Measurements from ENCODE around the gene AMPD3. TPM values are rescaled to one million over a fixed set of nuclear protein-coding genes. Genes with fewer than 3 reads are reported as not detected.

Gene AMPD3
- total RNA-seq, 1 experiment from 2014 or later, result 5.9 TPM

DNA sequence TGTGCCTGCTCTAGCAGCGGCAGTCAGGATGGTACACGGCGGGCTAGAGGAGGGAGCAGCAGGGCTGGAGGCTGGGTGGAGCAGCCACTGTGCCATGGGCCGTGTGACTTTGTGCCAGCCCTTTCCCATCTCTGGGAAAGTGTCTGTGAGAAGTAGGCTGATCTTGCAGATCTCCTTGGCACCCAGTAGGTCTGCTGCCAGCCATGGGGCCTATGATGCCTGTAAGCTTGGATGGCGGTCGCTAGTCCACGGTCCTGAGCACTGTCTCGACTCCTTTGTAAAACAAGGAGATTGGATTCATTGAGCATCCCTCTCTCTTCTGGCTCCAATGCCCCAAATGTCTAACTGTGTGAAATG, 22.6 kb downstream of the AMPD3 start:
- H2AFZ ChIP-seq (ENCODE audit: low read length), result no peak overlapping the region
- H2AK5ac ChIP-seq (ENCODE audit: insufficient read length, low read length), result no peak overlapping the region
- DNase-seq, result no peak
- no peak for TF ChIP-seq CTCF (conservative IDR thresholded peaks at IDR 0.05)
- H3K36me3 Mint-ChIP-seq (ENCODE audit: insufficient read depth in 1 of 3, low read depth in 3 of 3), result no peaks in the 10 kb centered on the region
- no peaks in the 10 kb centered on the region for H3K4me1 ChIP-seq (ENCODE audit: insufficient read depth, low read length)
- H3K56ac ChIP-seq (ENCODE audit: insufficient read length, low read depth, low read length), result no peak overlapping the region
- H4K8ac ChIP-seq (replicated peaks; ENCODE audit: insufficient read length, low read depth, low read length), result no peak overlapping the region
- no peak overlapping the region for H3K14ac ChIP-seq (ENCODE audit: insufficient read depth, low read length)
- no peak overlapping the region for H2BK12ac ChIP-seq (ENCODE audit: insufficient read length, low read depth, low read length)
- H3K9ac ChIP-seq (ENCODE audit: extremely low read depth, insufficient read length, low read length), result no peak overlapping the region
- H2BK5ac ChIP-seq (ENCODE audit: insufficient read length, low read length), result no peak overlapping the region
- H4K5ac ChIP-seq (ENCODE audit: insufficient read length, low read depth, low read length), result no peak overlapping the region
- no peak overlapping the region for H3K18ac ChIP-seq (ENCODE audit: insufficient read length, low read depth, low read length)
- no peak overlapping the region for H2BK120ac ChIP-seq (ENCODE audit: low read depth, low read length, poor library complexity, severe bottlenecking)
- H3K27ac Mint-ChIP-seq, result no peak overlapping the region
- no peaks in the 10 kb centered on the region for H3K9me3 ChIP-seq (ENCODE audit: control insufficient read depth, low read depth, low read length)
- H2BK20ac ChIP-seq (ENCODE audit: low read depth, low read length, poor library complexity, severe bottlenecking), result no peak overlapping the region
- H3K27me3 ChIP-seq (ENCODE audit: insufficient read depth, low read length), result no peaks in the 10 kb centered on the region
- no peaks in the 10 kb centered on the region for H3K79me2 ChIP-seq (ENCODE audit: insufficient read depth, low read length)
- H3K4me3 Mint-ChIP-seq, result no peak overlapping the region
- H4K91ac ChIP-seq (ENCODE audit: insufficient read length, low read depth, low read length), result no peak overlapping the region
- peaks cover 0 to 11% of the 10 kb centered on the region in 2 experiments; a peak in 2 of 4 replicates for H3K4me1 Mint-ChIP-seq
- peaks cover 2% of the 10 kb centered on the region; the same call in 1 of the 2 replicates for H3K27me3 Mint-ChIP-seq (ENCODE audit: low read depth)
- H3K4ac ChIP-seq (ENCODE audit: low read depth, low read length), result no peak overlapping the region
- H3K27ac ChIP-seq (ENCODE audit: insufficient read length, low read depth, low read length), result no peak overlapping the region
- H4K20me1 ChIP-seq (ENCODE audit: control insufficient read depth, insufficient read depth, insufficient read length), result no peaks in the 10 kb centered on the region
- H3K4me2 ChIP-seq (ENCODE audit: insufficient read depth, insufficient read length, low read length), result no peak overlapping the region
- H3T11ph ChIP-seq (ENCODE audit: low read length), result no peak overlapping the region
- WGBS (ENCODE audit: extremely low coverage, insufficient read length, low lambda C conversion rate), result no CpG with 5 or more reads among the region's 8 CpGs
- H3K23me2 ChIP-seq (ENCODE audit: insufficient read length, low read depth, low read length, poor library complexity, severe bottlenecking), result no peaks in the 10 kb centered on the region
- no peak overlapping the region for H2BK15ac ChIP-seq (ENCODE audit: low read depth, low read length)
- no peaks in the 10 kb centered on the region for H3K9me3 Mint-ChIP-seq
- no peaks in the 10 kb centered on the region for H3K79me1 ChIP-seq (ENCODE audit: insufficient read depth, low read depth, low read length, poor library complexity, severe bottlenecking)
- no peak overlapping the region for H3K23ac ChIP-seq (ENCODE audit: insufficient read length, low read depth, low read length)
